WTC11 (cell line): ENCODE results near the gene FHIT. TPM values are rescaled to one million over a fixed set of nuclear protein-coding genes. Genes with fewer than 3 reads are reported as not detected.

Experiments
- ATAC-seq: fragments of 200-7000 bp; cut with Tn5 transposase; 2 replicates; pipeline ENCODE4 v1.10.0; 2021; ENCODE audit warnings: mild to moderate bottlenecking, moderate library complexity
- CTCF ChIA-PET: fragments of 300-600 bp; sonication (Branson Sonifier 250); formaldehyde crosslinking; loops from one replicate; lab custom pipeline; 2021; ENCODE audit warnings: antibody characterized with exemption; lab: Charles Lee
- POLR2A ChIA-PET: fragments of 350-600 bp; sonication (Branson Sonifier 250); formaldehyde crosslinking; loops from one replicate; lab custom pipeline; 2021; ENCODE audit warnings: antibody characterized with exemption; lab: Charles Lee
- DNase-seq: peaks from one replicate; pipeline ENCODE4 v3.0.0; 2021; ENCODE audit warnings: low spot score
- H3K27ac Mint-ChIP-seq: 2 replicates; pipeline ENCODE4 v1.8.0; 2021; ENCODE audit warnings: mixed read lengths
- H3K27me3 Mint-ChIP-seq: 2 replicates; pipeline ENCODE4 v1.8.0; 2021; ENCODE audit warnings: low read depth, mild to moderate bottlenecking, moderate library complexity, mixed read lengths
- H3K36me3 Mint-ChIP-seq: 2 replicates; pipeline ENCODE4 v1.8.0; 2021; ENCODE audit warnings: mixed read lengths
- H3K4me1 Mint-ChIP-seq: 2 replicates; pipeline ENCODE4 v1.8.0; 2022; ENCODE audit warnings: mixed read lengths
- H3K4me3 Mint-ChIP-seq: 2 replicates; pipeline ENCODE4 v1.8.0; 2021; ENCODE audit warnings: mild to moderate bottlenecking, moderate library complexity, mixed read lengths
- H3K9me3 Mint-ChIP-seq: 2 replicates; pipeline ENCODE4 v1.8.0; 2021; ENCODE audit warnings: mixed read lengths
- ATF1 ChIP-seq: sonication (generic); formaldehyde crosslinking; IDR thresholded peaks from 2 replicates; pipeline ENCODE4 v1.8.1; 2023; ENCODE audit warnings: mild to moderate bottlenecking, moderate library complexity, missing genetic modification reagents
- FOXK1 ChIP-seq: sonication (generic); formaldehyde crosslinking; IDR thresholded peaks from 2 replicates; pipeline ENCODE4 v1.8.0; 2022; ENCODE audit warnings: mild to moderate bottlenecking, moderate library complexity, missing genetic modification reagents
- GRHL2 ChIP-seq: fragments of 250-450 bp; sonication (Bioruptor Pico); IDR thresholded peaks from 2 replicates; pipeline ENCODE4 v1.8.0; 2022; ENCODE audit warnings: mild to moderate bottlenecking, moderate library complexity; ENCODE audit not compliant: insufficient replicate concordance, severe bottlenecking
- JAZF1 ChIP-seq: fragments of 250-450 bp; sonication (Bioruptor Pico); IDR thresholded peaks from 2 replicates; pipeline ENCODE4 v1.9.0; 2021; ENCODE audit warnings: moderate library complexity, mild to moderate bottlenecking, inconsistent platforms
- KAT7 ChIP-seq: sonication (generic); formaldehyde crosslinking; IDR thresholded peaks from 2 replicates; pipeline ENCODE4 v1.8.1; 2023; ENCODE audit warnings: missing genetic modification reagents, mild to moderate bottlenecking, borderline replicate concordance
- OVOL2 ChIP-seq: fragments of 250-450 bp; sonication (Bioruptor Pico); IDR thresholded peaks from 2 replicates; pipeline ENCODE4 v1.9.0; 2021; ENCODE audit warnings: mild to moderate bottlenecking, borderline replicate concordance
- TEAD1 ChIP-seq: sonication (generic); formaldehyde crosslinking; IDR thresholded peaks from 2 replicates; pipeline ENCODE4 v1.8.0; 2022; ENCODE audit warnings: mild to moderate bottlenecking, missing genetic modification reagents
- ZNF219 ChIP-seq: sonication (generic); formaldehyde crosslinking; IDR thresholded peaks from 2 replicates; pipeline ENCODE4 v1.8.0; 2023; ENCODE audit warnings: missing genetic modification reagents, mild to moderate bottlenecking, borderline replicate concordance
- ZNF232 ChIP-seq: sonication (generic); formaldehyde crosslinking; IDR thresholded peaks from 2 replicates; pipeline ENCODE4 v1.8.0; 2022; ENCODE audit warnings: mild to moderate bottlenecking, missing genetic modification reagents
- ZNF396 ChIP-seq: fragments of 250-450 bp; sonication (Bioruptor Pico); IDR thresholded peaks from 2 replicates; pipeline ENCODE4 v1.8.0; 2021; ENCODE audit warnings: mild to moderate bottlenecking, moderate library complexity, borderline replicate concordance
- total RNA-seq: library from RNA; stranded (reverse); gene quantifications from 3 replicates; pipeline ENCODE4 v1.2.3, GENCODE V29; 2021
- TF ChIP-seq, protein P1 (sequence below): sonication (generic); formaldehyde crosslinking; IDR thresholded peaks from 2 replicates; pipeline ENCODE4 v1.8.0; 2022; ENCODE audit warnings: mild to moderate bottlenecking, missing genetic modification reagents
- TF ChIP-seq, protein P2 (sequence below): sonication (generic); formaldehyde crosslinking; IDR thresholded peaks from 2 replicates; pipeline ENCODE4 v1.8.0; 2022; ENCODE audit warnings: missing genetic modification reagents
- TF ChIP-seq, protein P3 (sequence below): sonication (generic); formaldehyde crosslinking; IDR thresholded peaks from 2 replicates; pipeline ENCODE4 v1.8.1; 2023; ENCODE audit warnings: mild to moderate bottlenecking, missing genetic modification reagents
- TF ChIP-seq, protein P4 (sequence below): sonication (generic); formaldehyde crosslinking; IDR thresholded peaks from 2 replicates; pipeline ENCODE4 v1.8.1; 2022; ENCODE audit warnings: low read depth, missing genetic modification reagents, borderline replicate concordance
- TF ChIP-seq, protein P5 (sequence below): fragments of 250-450 bp; sonication (Bioruptor Pico); IDR thresholded peaks from 2 replicates; pipeline ENCODE4 v2.1.2; 2022; ENCODE audit warnings: mild to moderate bottlenecking, moderate library complexity
- TF ChIP-seq, protein P6 (sequence below): fragments of 250-450 bp; sonication (Bioruptor Pico); IDR thresholded peaks from 2 replicates; pipeline ENCODE4 v1.9.0; 2021; ENCODE audit warnings: mild to moderate bottlenecking
- TF ChIP-seq, protein P7 (sequence below): fragments of 250-450 bp; sonication (Bioruptor Pico); IDR thresholded peaks from 2 replicates; pipeline ENCODE4 v1.9.0; 2021; ENCODE audit warnings: mild to moderate bottlenecking
- TF ChIP-seq, protein P8 (sequence below): sonication (generic); formaldehyde crosslinking; conservative IDR thresholded peaks from 2 replicates; pipeline ENCODE4 v1.8.1; 2022; ENCODE audit warnings: mild to moderate bottlenecking, missing genetic modification reagents
- TF ChIP-seq, protein P9 (sequence below): sonication (generic); formaldehyde crosslinking; IDR thresholded peaks from 2 replicates; pipeline ENCODE4 v1.8.0; 2023; ENCODE audit warnings: missing genetic modification reagents

FHIT gene
- total RNA-seq, 1 experiment from 2014 or later, result 2.6 TPM

DNA sequence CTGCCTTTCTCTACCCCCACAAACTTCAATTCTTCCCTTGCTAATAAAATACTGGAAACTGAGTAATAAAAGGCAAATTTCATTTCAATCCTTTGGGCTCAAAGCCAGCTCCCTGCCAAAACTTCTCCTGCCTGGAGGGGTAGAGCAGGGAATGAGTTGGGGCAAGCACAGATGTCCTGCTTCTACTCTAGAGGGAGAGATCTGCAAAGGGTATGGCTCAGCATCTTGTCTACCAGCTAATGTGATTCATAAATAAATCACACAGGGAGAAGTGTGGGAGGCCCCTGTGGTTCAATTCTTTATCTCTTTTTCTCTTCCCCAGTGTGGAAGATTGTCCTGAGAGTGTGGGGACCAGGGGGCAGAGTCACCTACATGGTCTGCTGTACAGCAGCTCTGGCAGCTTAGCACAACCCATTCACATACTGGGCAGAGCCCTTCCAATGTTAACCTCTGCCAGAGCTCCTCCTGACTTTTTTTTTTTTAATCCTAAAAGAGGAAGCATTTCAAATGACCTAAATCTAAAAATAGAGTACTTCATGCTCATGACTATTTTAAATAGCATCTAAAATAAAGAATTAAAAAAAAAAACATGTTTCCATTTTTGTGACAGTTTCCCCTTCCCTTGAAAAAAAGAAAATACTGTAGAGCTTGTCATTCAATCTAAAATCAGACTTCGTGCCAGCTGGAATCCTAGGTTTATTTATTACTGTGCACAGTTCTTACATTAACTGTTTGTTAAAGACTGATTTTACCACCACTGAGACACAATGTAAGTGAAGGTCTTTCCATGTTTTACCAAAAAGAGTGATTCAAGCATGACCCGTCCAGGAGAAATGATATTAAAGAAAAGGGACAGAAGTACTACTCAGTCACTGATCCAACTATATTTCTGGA lies 1117.7 kb downstream of the FHIT start (continued):
- TF ChIP-seq, protein P1, sequence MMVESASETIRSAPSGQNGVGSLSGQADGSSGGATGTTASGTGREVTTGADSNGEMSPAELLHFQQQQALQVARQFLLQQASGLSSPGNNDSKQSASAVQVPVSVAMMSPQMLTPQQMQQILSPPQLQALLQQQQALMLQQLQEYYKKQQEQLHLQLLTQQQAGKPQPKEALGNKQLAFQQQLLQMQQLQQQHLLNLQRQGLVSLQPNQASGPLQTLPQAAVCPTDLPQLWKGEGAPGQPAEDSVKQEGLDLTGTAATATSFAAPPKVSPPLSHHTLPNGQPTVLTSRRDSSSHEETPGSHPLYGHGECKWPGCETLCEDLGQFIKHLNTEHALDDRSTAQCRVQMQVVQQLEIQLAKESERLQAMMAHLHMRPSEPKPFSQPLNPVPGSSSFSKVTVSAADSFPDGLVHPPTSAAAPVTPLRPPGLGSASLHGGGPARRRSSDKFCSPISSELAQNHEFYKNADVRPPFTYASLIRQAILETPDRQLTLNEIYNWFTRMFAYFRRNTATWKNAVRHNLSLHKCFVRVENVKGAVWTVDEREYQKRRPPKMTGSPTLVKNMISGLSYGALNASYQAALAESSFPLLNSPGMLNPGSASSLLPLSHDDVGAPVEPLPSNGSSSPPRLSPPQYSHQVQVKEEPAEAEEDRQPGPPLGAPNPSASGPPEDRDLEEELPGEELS (CRISPR knock-in tag), result no peak

DNA sequence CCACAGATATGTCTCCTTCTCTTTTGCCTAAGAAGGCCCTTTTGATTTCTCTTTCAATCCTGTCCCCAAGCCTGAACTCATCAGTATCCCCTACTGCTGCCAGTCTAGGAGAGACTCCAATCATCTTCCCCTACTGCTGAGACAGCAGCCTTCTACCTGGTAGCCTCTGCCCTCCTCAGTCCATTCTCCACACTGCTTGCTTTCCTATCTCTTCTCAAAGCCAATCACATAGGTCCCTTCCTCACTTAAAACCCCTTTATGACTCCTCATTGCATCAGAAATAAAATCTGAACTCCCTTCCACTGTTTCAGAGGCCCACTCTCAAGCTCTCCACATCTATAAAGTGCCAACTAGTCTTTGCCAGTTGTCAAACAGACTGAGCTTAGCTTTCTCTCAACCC lies 1119.6 kb downstream of the FHIT start:
- CTCF ChIA-PET, result no interaction called here
- Mint-ChIP-seq H3K4me3 (no peak overlapping the region), H3K27ac (no peak overlapping the region), H3K4me1 (peaks cover 10% of the 10 kb centered on the region), H3K27me3 (no peaks in the 10 kb centered on the region)
- no peak for DNase-seq
- TF ChIP-seq GRHL2 (CRISPR knock-in tag) (no peak), OVOL2 (no peak), FOXK1 (no peak), JAZF1 (CRISPR knock-in tag) (no peak), KAT7 (CRISPR knock-in tag) (no peak), ZNF232 (CRISPR knock-in tag) (no peak), ZNF219 (no peak), ZNF396 (CRISPR knock-in tag) (no peak), TEAD1 (CRISPR knock-in tag) (no peak), ATF1 (no peak)
- TF ChIP-seq, protein P2, sequence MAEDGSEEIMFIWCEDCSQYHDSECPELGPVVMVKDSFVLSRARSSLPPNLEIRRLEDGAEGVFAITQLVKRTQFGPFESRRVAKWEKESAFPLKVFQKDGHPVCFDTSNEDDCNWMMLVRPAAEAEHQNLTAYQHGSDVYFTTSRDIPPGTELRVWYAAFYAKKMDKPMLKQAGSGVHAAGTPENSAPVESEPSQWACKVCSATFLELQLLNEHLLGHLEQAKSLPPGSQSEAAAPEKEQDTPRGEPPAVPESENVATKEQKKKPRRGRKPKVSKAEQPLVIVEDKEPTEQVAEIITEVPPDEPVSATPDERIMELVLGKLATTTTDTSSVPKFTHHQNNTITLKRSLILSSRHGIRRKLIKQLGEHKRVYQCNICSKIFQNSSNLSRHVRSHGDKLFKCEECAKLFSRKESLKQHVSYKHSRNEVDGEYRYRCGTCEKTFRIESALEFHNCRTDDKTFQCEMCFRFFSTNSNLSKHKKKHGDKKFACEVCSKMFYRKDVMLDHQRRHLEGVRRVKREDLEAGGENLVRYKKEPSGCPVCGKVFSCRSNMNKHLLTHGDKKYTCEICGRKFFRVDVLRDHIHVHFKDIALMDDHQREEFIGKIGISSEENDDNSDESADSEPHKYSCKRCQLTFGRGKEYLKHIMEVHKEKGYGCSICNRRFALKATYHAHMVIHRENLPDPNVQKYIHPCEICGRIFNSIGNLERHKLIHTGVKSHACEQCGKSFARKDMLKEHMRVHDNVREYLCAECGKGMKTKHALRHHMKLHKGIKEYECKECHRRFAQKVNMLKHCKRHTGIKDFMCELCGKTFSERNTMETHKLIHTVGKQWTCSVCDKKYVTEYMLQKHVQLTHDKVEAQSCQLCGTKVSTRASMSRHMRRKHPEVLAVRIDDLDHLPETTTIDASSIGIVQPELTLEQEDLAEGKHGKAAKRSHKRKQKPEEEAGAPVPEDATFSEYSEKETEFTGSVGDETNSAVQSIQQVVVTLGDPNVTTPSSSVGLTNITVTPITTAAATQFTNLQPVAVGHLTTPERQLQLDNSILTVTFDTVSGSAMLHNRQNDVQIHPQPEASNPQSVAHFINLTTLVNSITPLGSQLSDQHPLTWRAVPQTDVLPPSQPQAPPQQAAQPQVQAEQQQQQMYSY (CRISPR knock-in tag), result no peak
- TF ChIP-seq, protein P3, sequence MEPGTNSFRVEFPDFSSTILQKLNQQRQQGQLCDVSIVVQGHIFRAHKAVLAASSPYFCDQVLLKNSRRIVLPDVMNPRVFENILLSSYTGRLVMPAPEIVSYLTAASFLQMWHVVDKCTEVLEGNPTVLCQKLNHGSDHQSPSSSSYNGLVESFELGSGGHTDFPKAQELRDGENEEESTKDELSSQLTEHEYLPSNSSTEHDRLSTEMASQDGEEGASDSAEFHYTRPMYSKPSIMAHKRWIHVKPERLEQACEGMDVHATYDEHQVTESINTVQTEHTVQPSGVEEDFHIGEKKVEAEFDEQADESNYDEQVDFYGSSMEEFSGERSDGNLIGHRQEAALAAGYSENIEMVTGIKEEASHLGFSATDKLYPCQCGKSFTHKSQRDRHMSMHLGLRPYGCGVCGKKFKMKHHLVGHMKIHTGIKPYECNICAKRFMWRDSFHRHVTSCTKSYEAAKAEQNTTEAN (CRISPR knock-in tag), result no peak
- TF ChIP-seq, protein P4, sequence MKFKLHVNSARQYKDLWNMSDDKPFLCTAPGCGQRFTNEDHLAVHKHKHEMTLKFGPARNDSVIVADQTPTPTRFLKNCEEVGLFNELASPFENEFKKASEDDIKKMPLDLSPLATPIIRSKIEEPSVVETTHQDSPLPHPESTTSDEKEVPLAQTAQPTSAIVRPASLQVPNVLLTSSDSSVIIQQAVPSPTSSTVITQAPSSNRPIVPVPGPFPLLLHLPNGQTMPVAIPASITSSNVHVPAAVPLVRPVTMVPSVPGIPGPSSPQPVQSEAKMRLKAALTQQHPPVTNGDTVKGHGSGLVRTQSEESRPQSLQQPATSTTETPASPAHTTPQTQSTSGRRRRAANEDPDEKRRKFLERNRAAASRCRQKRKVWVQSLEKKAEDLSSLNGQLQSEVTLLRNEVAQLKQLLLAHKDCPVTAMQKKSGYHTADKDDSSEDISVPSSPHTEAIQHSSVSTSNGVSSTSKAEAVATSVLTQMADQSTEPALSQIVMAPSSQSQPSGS, result no peak
- TF ChIP-seq, protein P5, sequence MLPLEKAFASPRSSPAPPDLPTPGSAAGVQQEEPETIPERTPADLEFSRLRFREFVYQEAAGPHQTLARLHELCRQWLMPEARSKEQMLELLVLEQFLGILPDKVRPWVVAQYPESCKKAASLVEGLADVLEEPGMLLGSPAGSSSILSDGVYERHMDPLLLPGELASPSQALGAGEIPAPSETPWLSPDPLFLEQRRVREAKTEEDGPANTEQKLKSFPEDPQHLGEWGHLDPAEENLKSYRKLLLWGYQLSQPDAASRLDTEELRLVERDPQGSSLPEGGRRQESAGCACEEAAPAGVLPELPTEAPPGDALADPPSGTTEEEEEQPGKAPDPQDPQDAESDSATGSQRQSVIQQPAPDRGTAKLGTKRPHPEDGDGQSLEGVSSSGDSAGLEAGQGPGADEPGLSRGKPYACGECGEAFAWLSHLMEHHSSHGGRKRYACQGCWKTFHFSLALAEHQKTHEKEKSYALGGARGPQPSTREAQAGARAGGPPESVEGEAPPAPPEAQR, result no peak
- TF ChIP-seq, protein P6, sequence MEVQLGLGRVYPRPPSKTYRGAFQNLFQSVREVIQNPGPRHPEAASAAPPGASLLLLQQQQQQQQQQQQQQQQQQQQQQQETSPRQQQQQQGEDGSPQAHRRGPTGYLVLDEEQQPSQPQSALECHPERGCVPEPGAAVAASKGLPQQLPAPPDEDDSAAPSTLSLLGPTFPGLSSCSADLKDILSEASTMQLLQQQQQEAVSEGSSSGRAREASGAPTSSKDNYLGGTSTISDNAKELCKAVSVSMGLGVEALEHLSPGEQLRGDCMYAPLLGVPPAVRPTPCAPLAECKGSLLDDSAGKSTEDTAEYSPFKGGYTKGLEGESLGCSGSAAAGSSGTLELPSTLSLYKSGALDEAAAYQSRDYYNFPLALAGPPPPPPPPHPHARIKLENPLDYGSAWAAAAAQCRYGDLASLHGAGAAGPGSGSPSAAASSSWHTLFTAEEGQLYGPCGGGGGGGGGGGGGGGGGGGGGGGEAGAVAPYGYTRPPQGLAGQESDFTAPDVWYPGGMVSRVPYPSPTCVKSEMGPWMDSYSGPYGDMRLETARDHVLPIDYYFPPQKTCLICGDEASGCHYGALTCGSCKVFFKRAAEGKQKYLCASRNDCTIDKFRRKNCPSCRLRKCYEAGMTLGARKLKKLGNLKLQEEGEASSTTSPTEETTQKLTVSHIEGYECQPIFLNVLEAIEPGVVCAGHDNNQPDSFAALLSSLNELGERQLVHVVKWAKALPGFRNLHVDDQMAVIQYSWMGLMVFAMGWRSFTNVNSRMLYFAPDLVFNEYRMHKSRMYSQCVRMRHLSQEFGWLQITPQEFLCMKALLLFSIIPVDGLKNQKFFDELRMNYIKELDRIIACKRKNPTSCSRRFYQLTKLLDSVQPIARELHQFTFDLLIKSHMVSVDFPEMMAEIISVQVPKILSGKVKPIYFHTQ, result no peak
- TF ChIP-seq, protein P7, sequence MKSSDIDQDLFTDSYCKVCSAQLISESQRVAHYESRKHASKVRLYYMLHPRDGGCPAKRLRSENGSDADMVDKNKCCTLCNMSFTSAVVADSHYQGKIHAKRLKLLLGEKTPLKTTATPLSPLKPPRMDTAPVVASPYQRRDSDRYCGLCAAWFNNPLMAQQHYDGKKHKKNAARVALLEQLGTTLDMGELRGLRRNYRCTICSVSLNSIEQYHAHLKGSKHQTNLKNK, result no peak
- TF ChIP-seq, protein P8, sequence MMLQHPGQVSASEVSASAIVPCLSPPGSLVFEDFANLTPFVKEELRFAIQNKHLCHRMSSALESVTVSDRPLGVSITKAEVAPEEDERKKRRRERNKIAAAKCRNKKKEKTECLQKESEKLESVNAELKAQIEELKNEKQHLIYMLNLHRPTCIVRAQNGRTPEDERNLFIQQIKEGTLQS (CRISPR knock-in tag), result no peak
- TF ChIP-seq, protein P9, sequence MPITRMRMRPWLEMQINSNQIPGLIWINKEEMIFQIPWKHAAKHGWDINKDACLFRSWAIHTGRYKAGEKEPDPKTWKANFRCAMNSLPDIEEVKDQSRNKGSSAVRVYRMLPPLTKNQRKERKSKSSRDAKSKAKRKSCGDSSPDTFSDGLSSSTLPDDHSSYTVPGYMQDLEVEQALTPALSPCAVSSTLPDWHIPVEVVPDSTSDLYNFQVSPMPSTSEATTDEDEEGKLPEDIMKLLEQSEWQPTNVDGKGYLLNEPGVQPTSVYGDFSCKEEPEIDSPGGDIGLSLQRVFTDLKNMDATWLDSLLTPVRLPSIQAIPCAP, result no peak
- TF ChIP-seq, all 79 proteins: peak for 0
- ATAC-seq, result no peak
- POLR2A ChIA-PET, result no interaction called here
- Mint-ChIP-seq H3K9me3 (peaks cover 6% of the 10 kb centered on the region; the same call in 1 of the 2 replicates), H3K36me3 (no peaks in the 10 kb centered on the region)
